Liver (tissue), 9 donors: ENCODE data around the gene TNPO3. TPM values are rescaled to one million over a fixed set of nuclear protein-coding genes. Genes with fewer than 3 reads are reported as not detected.

Source experiments
- DNase-seq: peaks from one replicate; pipeline ENCODE4 v3.0.0-alpha.2; 2017; ENCODE audit warnings: low spot score
- H3K27ac ChIP-seq, 2 donors: one replicate each; pipeline ENCODE4 v1.7.0; 2013; ENCODE audit warnings: inconsistent platforms in 2 of 2, low read length in 2 of 2, control low read depth in 1 of 2, low read depth in 1 of 2, mild to moderate bottlenecking in 1 of 2
- H3K27me3 ChIP-seq, 4 donors: one replicate each; pipeline versions ENCODE4 v1.6.1 to v1.7.0; 2013; ENCODE audit warnings: low read length in 3 of 4, inconsistent platforms in 1 of 4, mild to moderate bottlenecking in 1 of 4, moderate library complexity in 1 of 4; ENCODE audit not compliant: control insufficient read depth in 4 of 4, insufficient read depth in 4 of 4
- H3K36me3 ChIP-seq, 4 donors: one replicate each; pipeline versions ENCODE4 v1.6.1 to v1.7.0; 2013; ENCODE audit warnings: low read length in 3 of 4, mild to moderate bottlenecking in 3 of 4, low read depth in 1 of 4, moderate library complexity in 1 of 4; ENCODE audit not compliant: control insufficient read depth in 4 of 4, insufficient read depth in 3 of 4
- H3K4me1 ChIP-seq, 4 donors: one replicate each; pipeline versions ENCODE4 v1.6.1 to v1.7.0; 2013; ENCODE audit warnings: low read length in 3 of 4, mild to moderate bottlenecking in 3 of 4, moderate library complexity in 1 of 4; ENCODE audit not compliant: control insufficient read depth in 4 of 4, insufficient read depth in 4 of 4
- H3K4me3 ChIP-seq, 3 donors: one replicate each; pipeline versions ENCODE4 v1.6.1 to v1.7.0; 2013; ENCODE audit warnings: low read length in 3 of 3, control low read depth in 1 of 3, low read depth in 1 of 3, mild to moderate bottlenecking in 1 of 3
- H3K9ac ChIP-seq, 2 donors: one replicate each; pipeline ENCODE4 v1.7.0; 2013; ENCODE audit warnings: low read length in 2 of 2, mild to moderate bottlenecking in 2 of 2, moderate library complexity in 2 of 2, control low read depth in 1 of 2, low read depth in 1 of 2
- H3K9me3 ChIP-seq, 4 donors: one replicate each; pipeline versions ENCODE4 v1.6.1 to v1.7.0; 2013; ENCODE audit warnings: low read length in 3 of 4; ENCODE audit not compliant: control insufficient read depth in 4 of 4
- ATF3 ChIP-seq: IDR thresholded peaks from 2 replicates; pipeline ENCODE4 v1.6.1; 2016; ENCODE audit warnings: antibody characterized with exemption
- CTCF ChIP-seq: fragments of 150-350 bp; IDR thresholded peaks from 2 replicates; pipeline ENCODE4 v1.5.1; 2017; ENCODE audit warnings: improper control_type of control experiment, low read depth, low read length; ENCODE audit not compliant: missing input control
- EGR1 ChIP-seq, 2 donors: IDR thresholded peaks; 2 replicates each; pipeline ENCODE4 v1.6.1; 2016 to 2018; ENCODE audit warnings: antibody characterized with exemption in 2 of 2, low read depth in 2 of 2
- FOXA1 ChIP-seq: IDR thresholded peaks from 2 replicates; pipeline ENCODE4 v1.6.1; 2016; ENCODE audit warnings: antibody characterized with exemption
- FOXA2 ChIP-seq: IDR thresholded peaks from 2 replicates; pipeline ENCODE4 v1.6.1; 2016; ENCODE audit warnings: antibody characterized with exemption
- GABPA ChIP-seq, 2 donors: IDR thresholded peaks in 1 of 2; conservative IDR thresholded peaks in 1 of 2; 2 replicates each; pipeline ENCODE4 v1.6.1; 2016; ENCODE audit warnings: antibody characterized with exemption in 2 of 2, mild to moderate bottlenecking in 1 of 2, moderate library complexity in 1 of 2
- HNF4A ChIP-seq, 2 donors: conservative IDR thresholded peaks; 2 replicates each; pipeline ENCODE4 v1.6.1; 2016; ENCODE audit warnings: antibody characterized with exemption in 2 of 2, mild to moderate bottlenecking in 2 of 2
- HNF4G ChIP-seq: IDR thresholded peaks from 2 replicates; pipeline ENCODE4 v1.6.1; 2016; ENCODE audit warnings: antibody characterized with exemption
- JUND ChIP-seq, 2 donors: IDR thresholded peaks; 2 replicates each; pipeline ENCODE4 v1.6.1; 2016; ENCODE audit warnings: antibody characterized with exemption in 2 of 2
- MAX ChIP-seq: IDR thresholded peaks from 2 replicates; pipeline ENCODE4 v1.6.1; 2016; ENCODE audit warnings: antibody characterized with exemption
- NR2F2 ChIP-seq: IDR thresholded peaks from 2 replicates; pipeline ENCODE4 v1.6.1; 2016; ENCODE audit warnings: antibody characterized with exemption
- RAD21 ChIP-seq, 2 donors: IDR thresholded peaks; 2 replicates each; pipeline ENCODE4 v1.6.1; 2016; ENCODE audit warnings: antibody characterized with exemption in 2 of 2, mild to moderate bottlenecking in 2 of 2
- REST ChIP-seq: IDR thresholded peaks from 2 replicates; pipeline ENCODE4 v1.6.1; 2016; ENCODE audit warnings: antibody characterized with exemption, mild to moderate bottlenecking
- RXRA ChIP-seq, 2 donors: IDR thresholded peaks; 2 replicates each; pipeline ENCODE4 v1.6.1; 2017 to 2018; ENCODE audit warnings: antibody characterized with exemption in 2 of 2, mild to moderate bottlenecking in 1 of 2
- SP1 ChIP-seq: IDR thresholded peaks from 2 replicates; pipeline ENCODE4 v1.6.1; 2018; ENCODE audit warnings: antibody characterized with exemption, mild to moderate bottlenecking
- TAF1 ChIP-seq: conservative IDR thresholded peaks from 2 replicates; pipeline ENCODE4 v1.6.1; 2016; ENCODE audit warnings: antibody characterized with exemption, mild to moderate bottlenecking
- YY1 ChIP-seq: IDR thresholded peaks from 2 replicates; pipeline ENCODE4 v1.6.1; 2016; ENCODE audit warnings: antibody characterized with exemption, mild to moderate bottlenecking
- ZBTB33 ChIP-seq: IDR thresholded peaks from 2 replicates; pipeline ENCODE4 v1.6.1; 2016; ENCODE audit warnings: antibody characterized with exemption
- WGBS: extraction: QIAGEN DNeasy Blood & Tissue Kit; methylation state at CpG from one replicate; pipeline ENCODE4 v1.1.7; 2013; 5-methylcytosine and 5-hydroxymethylcytosine counted together
- polyA plus RNA-seq, 2 donors: library from polyadenylated mRNA; stranded (reverse) in 1 of 2; unstranded in 1 of 2; fragments of 200-250 nt in 1 of 2; fragments of >200 nt in 1 of 2; fragmentation: Nextera tagmentation in 1 of 2; extraction: Ambion mirVana in 1 of 2; gene quantifications; one replicate each; pipeline versions ENCODE4 v1.2.1 to v1.2.3, GENCODE V29; 2013 to 2015
- total RNA-seq, 2 donors: library from RNA; depleted of rRNA; stranded (reverse); fragments of >200 nt; gene quantifications; one replicate each; pipeline ENCODE4 v1.2.3, GENCODE V29; 2014
- donor health status: healthy.
- donor health status: healthy.
- donor health status: healthy.
- donor health status: healthy.
- donor health status: healthy.

TNPO3 gene
- total and polyA plus RNA-seq, 4 donors, result 9.2 to 38.9 (median 20.0) TPM

GRCh38 chr7:128915841-128916642 is 138.9 kb downstream of the TNPO3 start:
- Histone ChIP-seq H3K36me3 (no peaks in the 10 kb centered on the region), H3K4me1 (peaks cover 0 to 6% (median 5%) of the 10 kb centered on the region in 4 donors), H3K4me3 (peak overlapping the region in 1 of 3 donors; percentile 10), H3K27ac (no peak overlapping the region), H3K9me3 (no peaks in the 10 kb centered on the region), H3K9ac (no peak overlapping the region), H3K27me3 (peaks cover 0 to 2% (median 0%) of the 10 kb centered on the region in 4 donors)
- WGBS, result 38% methylated on average over 69 of the region's 69 CpGs
- no peak for DNase-seq
- TF ChIP-seq RAD21 (IDR thresholded peaks at IDR 0.05) (no peak), ATF3 (no peak), GABPA (IDR thresholded peaks at IDR 0.05 in 1 of 2, conservative IDR thresholded peaks at IDR 0.05 in 1 of 2) (no peak), HNF4G (no peak), RXRA (IDR thresholded peaks at IDR 0.05) (no peak), FOXA1 (no peak), REST (no peak), HNF4A (conservative IDR thresholded peaks at IDR 0.05) (no peak), CTCF (no peak), EGR1 (IDR thresholded peaks at IDR 0.05; ENCODE audit: low read depth in 2 of 2) (no peak), MAX (no peak), TAF1 (no peak), JUND (IDR thresholded peaks at IDR 0.05) (no peak), NR2F2 (no peak), YY1 (no peak), ZBTB33 (no peak), SP1 (no peak), FOXA2 (no peak)
